ENCODE measurements around the gene PTPMT1.
A peak's percentile ranks its signal among the peaks of the same experiment; 100 is the strongest.

PTPMT1 gene

GRCh38 chr11:47572715-47573255 lies 7.4 kb downstream of the PTPMT1 start:
- Histone ChIP-seq H3K27me3 (ENCODE audit: control insufficient read depth, low read length) (no peaks in the 10 kb centered on the region), H3K4me2 (ENCODE audit: low read length) (no peak overlapping the region), H3K4me3 (ENCODE audit: low read length) (no peak overlapping the region), H3K36me3 (ENCODE audit: control insufficient read depth, low read length) (peaks cover 78% of the 10 kb centered on the region), H3K4me1 (ENCODE audit: control insufficient read depth, low read length) (peaks cover 9% of the 10 kb centered on the region), H3K9me3 (ENCODE audit: control insufficient read depth, insufficient read depth, low read length) (no peaks in the 10 kb centered on the region), H3K9me2 (replicated peaks; ENCODE audit: control insufficient read depth, low read length) (no peaks in the 10 kb centered on the region), H3K79me2 (ENCODE audit: control insufficient read depth, low read length) (peaks cover 78% of the 10 kb centered on the region), H3K27ac (ENCODE audit: low read depth, low read length) (no peak overlapping the region), H3F3A (ENCODE audit: control insufficient read depth, insufficient read depth) (peaks cover 11% of the 10 kb centered on the region; the same call in 1 of the 2 replicates), H4K20me1 (ENCODE audit: control insufficient read depth, insufficient read depth, low read depth, low read length) (no peaks in the 10 kb centered on the region)
- TF ChIP-seq EZH2phosphoT487 (IDR thresholded peaks at IDR 0.05; ENCODE audit: borderline replicate concordance, low read length) (no peak), CTCF (IDR thresholded peaks at IDR 0.05; ENCODE audit: low read depth, low read length, poor library complexity, severe bottlenecking) (no peak)

DNA sequence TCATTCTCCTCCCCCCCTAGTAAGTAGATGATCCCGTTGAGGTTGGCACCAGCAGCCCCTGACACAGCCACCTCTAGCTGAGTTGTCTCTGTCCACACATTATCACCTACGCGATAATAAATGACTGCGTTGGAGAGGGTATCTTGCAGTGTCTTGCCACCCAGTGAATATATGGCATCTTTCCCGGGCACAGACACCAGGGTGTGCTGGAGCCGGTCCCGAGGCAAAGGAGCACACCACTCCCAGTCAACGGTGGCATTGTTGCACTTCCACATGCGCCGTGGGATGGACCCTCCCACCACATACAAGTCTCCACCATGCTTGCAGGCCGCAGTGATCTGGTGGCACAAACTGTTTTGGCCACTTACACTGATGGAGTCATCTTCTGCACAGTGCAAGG lies 7.9 kb downstream of the PTPMT1 start:
- Histone ChIP-seq H3F3A (ENCODE audit: control insufficient read depth, insufficient read depth) (peaks cover 11% of the 10 kb centered on the region; the same call in 1 of the 2 replicates), H3K9me2 (replicated peaks; ENCODE audit: control insufficient read depth, low read length) (no peaks in the 10 kb centered on the region), H3K79me2 (ENCODE audit: control insufficient read depth, low read length) (peaks cover 79% of the 10 kb centered on the region), H3K4me1 (ENCODE audit: control insufficient read depth, low read length) (peaks cover 13% of the 10 kb centered on the region), H4K20me1 (ENCODE audit: control insufficient read depth, insufficient read depth, low read depth, low read length) (no peaks in the 10 kb centered on the region), H3K4me3 (ENCODE audit: low read length) (no peak overlapping the region), H3K27me3 (ENCODE audit: control insufficient read depth, low read length) (no peaks in the 10 kb centered on the region), H3K27ac (ENCODE audit: low read depth, low read length) (no peak overlapping the region), H3K4me2 (ENCODE audit: low read length) (no peak overlapping the region), H3K36me3 (ENCODE audit: control insufficient read depth, low read length) (peaks cover 80% of the 10 kb centered on the region), H3K9me3 (ENCODE audit: control insufficient read depth, insufficient read depth, low read length) (no peaks in the 10 kb centered on the region)
- TF ChIP-seq EZH2phosphoT487 (IDR thresholded peaks at IDR 0.05; ENCODE audit: borderline replicate concordance, low read length) (no peak), CTCF (IDR thresholded peaks at IDR 0.05; ENCODE audit: low read depth, low read length, poor library complexity, severe bottlenecking) (no peak)

- TF ChIP-seq EZH2phosphoT487 (IDR thresholded peaks at IDR 0.05; ENCODE audit: borderline replicate concordance, low read length) = no peak
- no peak for TF ChIP-seq CTCF (IDR thresholded peaks at IDR 0.05; ENCODE audit: low read depth, low read length, poor library complexity, severe bottlenecking)
- no peaks in the 10 kb centered on the region for H3K27me3 ChIP-seq (ENCODE audit: control insufficient read depth, low read length)
- no peaks in the 10 kb centered on the region for H4K20me1 ChIP-seq (ENCODE audit: control insufficient read depth, insufficient read depth, low read depth, low read length)
- H3K4me2 ChIP-seq (ENCODE audit: low read length) = peak overlapping the region; percentile 97
- peaks cover 66% of the 10 kb centered on the region for H3K79me2 ChIP-seq (ENCODE audit: control insufficient read depth, low read length)
- H3K27ac ChIP-seq (ENCODE audit: low read depth, low read length) = no peak overlapping the region
- no peaks in the 10 kb centered on the region for H3K9me2 ChIP-seq (replicated peaks; ENCODE audit: control insufficient read depth, low read length)
- H3K9me3 ChIP-seq (ENCODE audit: control insufficient read depth, insufficient read depth, low read length) = no peaks in the 10 kb centered on the region
- peaks cover 26% of the 10 kb centered on the region for H3K4me1 ChIP-seq (ENCODE audit: control insufficient read depth, low read length)
- H3K36me3 ChIP-seq (ENCODE audit: control insufficient read depth, low read length) = peaks cover 74% of the 10 kb centered on the region
- no peaks in the 10 kb centered on the region for H3F3A ChIP-seq (ENCODE audit: control insufficient read depth, insufficient read depth)
- H3K4me3 ChIP-seq (ENCODE audit: low read length) = peak overlapping the region; percentile 99
These were observed 12.2 kb downstream of the PTPMT1 start for GRCh38 chr11:47577460-47578041.

All from DOHH2 (cell line).